GM12872 (cell line): ENCODE measurements around the gene PCCA.

Experiments used
- CTCF ChIP-seq: IDR thresholded peaks from 3 replicates; pipeline ENCODE4 v1.5.1; 2011; ENCODE audit warnings: low read depth, mild to moderate bottlenecking, low read length, moderate library complexity; ENCODE audit not compliant: insufficient read depth

Gene PCCA

GRCh38 chr13:100473501-100474044 lies 384.7 kb downstream of the PCCA start:
- no peak for TF ChIP-seq CTCF

GRCh38 chr13:100476963-100477362 lies 388.1 kb downstream of the PCCA start:
- no peak for TF ChIP-seq CTCF

- no peak for TF ChIP-seq CTCF
Observed at GRCh38 chr13:100478107-100478809, 389.4 kb downstream of the PCCA start.

- no peak for TF ChIP-seq CTCF
Observed at GRCh38 chr13:100480676-100481075, 391.8 kb downstream of the PCCA start.

- no peak for TF ChIP-seq CTCF
Observed at GRCh38 chr13:100483139-100483538, 394.2 kb downstream of the PCCA start.

GRCh38 chr13:100483841-100484381 lies 395.0 kb downstream of the PCCA start:
- no peak for TF ChIP-seq CTCF

GRCh38 chr13:100484702-100485101 lies 395.8 kb downstream of the PCCA start:
- no peak for TF ChIP-seq CTCF
